ENCODE results near the gene C11orf87.

The C11orf87 gene

DNA sequence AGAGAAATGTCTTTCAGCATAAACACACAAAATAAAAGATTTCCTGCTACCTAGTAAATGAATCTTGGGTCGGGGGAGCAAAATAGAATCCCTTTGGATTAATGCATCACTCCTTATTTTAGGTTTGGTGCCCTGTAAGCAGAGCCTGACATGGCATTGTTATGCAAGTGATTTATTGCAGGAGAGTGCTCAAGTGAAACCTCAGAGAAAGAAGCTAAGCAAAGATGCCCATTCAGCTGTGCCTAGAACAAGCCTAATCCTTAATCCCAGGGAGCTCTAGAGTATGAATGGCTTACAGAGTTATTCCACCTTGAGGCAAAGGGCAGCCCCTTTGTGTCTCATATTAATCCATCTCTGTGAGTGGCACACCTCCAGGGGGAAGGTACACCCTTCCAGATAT is 21.1 kb downstream of the C11orf87 start:
- no peak for DNase-seq

DNA sequence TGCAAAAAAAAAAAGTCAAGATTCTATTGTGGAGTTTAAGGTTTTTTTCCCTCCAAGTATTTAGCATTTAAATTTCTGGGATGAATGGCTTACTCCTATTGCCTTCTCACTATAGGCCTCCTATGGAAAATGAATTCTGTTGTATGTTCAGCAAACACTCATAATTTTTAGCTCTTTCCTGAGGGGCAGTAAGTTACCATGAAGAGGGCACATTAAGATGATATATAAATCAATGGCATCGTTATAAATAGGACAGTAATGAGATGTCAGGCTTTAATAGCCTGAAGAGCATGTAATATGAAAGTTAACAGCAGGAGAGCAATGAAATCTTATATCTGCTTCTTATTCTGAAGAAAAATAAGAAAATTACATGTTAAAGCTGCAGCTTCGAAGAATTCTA is 32.9 kb downstream of the C11orf87 start:
- no peak for DNase-seq
